Fibroblast of skin of left quadriceps (primary cell): ENCODE data around the gene SMCO2.

ENCODE experiments used
- DNase-seq, 2 experiments: peaks; one replicate each; pipeline ENCODE4 v3.0.0-alpha.2; 2013; ENCODE audit warnings: low read depth in 2 of 2

Gene SMCO2

DNA sequence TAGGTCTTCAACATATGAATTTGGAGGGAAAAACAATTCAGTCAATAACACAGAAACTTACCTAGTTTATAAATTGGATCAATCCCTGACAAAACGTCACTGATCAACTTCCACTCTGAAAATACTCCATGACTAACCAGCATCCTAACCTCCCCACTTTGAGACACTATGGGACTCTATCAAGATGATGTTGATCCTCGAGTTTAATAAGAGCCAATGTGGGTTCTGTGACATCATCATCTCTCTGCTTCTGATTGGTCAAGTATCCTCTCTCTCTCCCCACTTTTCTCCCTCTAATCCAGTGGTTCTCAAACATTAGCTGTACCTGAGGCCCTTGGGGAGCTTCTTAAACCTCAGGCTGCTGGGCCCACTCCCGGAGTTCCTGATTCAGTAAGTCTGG is at the start of gene SMCO2:
Gene SMCO2, plus strand, starts transcription at position 301 of the 400 bp plus-strand sequence. CDS start 23,896 bp downstream, outside the sequence.
- no peak for DNase-seq

DNA sequence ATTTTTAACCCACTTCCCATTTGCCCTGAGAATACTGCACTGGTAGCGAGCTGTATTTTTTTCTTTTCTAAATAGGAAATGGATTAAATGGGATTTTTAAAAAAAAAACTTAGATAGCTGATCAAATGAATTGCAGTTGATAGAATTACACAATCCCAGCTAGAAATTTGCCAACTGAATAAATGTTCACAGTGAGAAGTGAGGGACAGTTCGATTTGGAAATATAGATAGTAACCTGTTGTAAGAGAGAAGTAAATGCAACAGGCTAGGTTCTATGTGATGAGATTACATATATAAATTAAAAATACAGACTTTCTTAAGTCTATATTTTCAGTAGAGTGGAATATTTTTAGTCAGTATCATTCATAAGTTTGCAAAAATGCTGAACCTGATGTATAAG is 48.1 kb upstream of the SMCO2 start:
- no peak for DNase-seq

DNA sequence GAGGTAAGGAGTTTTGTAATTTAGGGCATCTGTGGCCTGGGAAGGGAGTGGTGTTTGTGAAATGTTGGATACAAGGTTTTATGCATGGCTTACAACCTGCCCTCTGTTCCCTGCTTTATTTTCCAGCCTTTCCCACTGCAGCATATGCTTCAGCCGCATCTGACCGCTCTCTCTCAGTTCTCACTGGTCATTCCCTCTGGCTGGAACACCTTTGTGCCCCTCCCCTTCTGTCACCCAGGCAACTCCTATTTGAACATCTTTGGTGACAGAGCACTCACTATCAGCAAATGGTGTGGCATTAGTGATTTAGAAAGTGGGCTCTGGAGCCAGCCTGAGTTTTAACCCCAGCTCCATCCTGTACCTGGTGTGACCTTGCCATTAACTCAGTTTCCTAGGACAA is 47.5 kb upstream of the SMCO2 start:
- no peak for DNase-seq

DNA sequence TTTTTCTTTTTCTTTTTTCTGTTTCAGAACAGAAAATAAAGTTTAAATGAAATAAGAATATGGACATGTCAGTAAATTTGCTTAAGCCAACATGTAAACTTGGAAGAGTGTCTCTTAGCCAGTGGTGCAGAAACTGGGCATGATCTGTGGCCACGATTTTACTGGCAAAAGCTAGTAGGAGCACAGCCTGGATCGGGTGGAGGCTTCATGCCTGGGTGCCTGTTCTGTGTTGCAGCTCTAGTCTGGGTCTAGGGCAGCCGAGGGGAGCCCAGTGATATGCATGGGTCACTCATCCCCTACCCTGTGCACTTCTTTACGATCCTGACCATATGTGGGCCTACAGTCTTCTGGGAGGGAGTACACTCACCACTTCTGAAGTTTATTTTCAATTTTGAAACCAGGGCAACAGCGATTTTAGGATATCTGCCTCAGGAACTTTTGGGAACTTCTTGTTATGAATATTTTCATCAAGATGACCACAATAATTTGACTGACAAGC is 45.6 kb upstream of the SMCO2 start:
- DNase-seq = no peak

DNA sequence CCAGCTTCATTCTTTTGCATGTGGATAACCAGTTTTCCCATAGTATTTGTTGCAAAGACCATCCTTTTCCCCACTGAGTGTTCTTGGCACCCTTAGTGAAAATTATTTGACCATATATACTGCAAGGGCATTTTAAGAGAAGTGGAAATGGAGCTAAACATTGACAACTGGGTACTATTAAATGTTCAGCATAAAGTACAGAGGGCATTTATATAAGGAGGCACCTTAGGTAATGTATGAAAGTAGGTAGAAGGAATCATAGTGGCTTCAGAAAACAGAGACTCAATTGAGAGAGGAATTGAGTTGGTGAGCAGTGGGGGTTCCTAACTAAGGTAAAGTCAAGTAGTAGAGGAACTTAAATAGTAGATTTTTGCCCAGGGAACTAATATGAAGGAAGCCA is 34.5 kb upstream of the SMCO2 start:
- DNase-seq = no peak

DNA sequence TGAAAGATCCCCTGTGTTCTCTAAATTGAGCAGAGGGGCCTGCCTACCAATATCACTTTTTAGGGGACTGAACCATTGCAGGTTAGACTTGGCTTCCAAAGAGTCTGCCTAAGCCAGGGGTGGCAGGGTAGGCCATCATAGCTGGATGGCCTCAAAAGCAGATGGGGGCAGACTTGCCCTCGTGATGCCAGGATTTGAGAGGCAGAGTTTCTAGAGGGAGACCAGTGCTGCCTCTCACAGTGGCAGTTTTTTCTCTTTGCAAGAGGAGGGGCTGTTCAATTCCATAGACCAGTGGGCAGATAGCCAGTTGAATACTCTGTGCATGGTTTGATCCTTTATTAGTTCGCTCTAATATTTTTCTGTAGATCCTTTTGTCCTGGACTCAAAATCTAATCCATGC is 23.8 kb upstream of the SMCO2 start:
- DNase-seq = no peak

DNA sequence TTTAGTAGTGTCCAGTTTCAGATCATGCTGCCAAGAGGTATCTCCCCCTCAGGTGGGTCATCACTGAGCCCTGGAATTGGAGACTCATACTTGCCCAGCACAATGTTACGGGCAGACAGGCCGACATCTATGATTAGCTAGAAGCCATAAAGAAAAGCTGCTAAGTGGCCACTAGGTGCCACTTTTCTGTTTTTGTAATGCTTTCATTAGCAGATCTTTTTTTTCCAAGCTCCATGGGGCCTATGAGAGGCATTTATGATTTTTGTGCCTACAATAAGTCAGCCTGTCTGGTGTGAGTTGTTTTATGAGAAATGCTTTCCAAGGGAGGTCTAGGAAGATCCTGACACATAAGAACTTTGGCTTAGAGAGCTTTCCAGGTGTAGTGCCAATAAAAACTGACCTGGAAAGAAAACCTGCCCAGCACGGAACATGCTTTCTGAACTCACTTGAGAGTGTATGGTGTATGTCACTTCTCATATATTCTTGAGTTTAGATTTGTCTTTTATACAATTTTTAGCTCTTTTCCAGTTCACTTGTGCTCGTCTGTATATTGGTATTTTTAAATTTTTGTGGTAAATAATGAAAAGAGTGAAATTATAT is 21.8 kb upstream of the SMCO2 start:
- DNase-seq = peak; percentile 41 to 56

DNA sequence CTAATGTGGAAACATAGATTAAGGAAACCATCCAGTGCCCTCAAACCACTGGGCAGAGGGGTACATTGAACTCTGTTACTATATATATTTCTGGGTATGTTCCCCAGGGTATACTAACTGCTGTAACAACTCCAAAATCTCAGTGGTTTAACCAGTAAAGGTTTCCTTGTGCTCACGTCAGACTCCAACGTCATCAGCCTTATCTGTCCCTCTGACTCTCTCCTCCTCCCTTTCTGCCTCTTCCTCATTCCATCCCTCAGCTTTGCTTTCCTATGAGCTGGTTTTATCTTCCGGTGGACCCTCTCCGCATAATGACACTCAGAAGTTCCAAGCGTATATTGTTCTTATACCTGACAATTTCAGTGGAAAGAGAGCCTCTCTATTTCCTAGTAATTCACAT is 21.2 kb upstream of the SMCO2 start:
- no peak for DNase-seq

DNA sequence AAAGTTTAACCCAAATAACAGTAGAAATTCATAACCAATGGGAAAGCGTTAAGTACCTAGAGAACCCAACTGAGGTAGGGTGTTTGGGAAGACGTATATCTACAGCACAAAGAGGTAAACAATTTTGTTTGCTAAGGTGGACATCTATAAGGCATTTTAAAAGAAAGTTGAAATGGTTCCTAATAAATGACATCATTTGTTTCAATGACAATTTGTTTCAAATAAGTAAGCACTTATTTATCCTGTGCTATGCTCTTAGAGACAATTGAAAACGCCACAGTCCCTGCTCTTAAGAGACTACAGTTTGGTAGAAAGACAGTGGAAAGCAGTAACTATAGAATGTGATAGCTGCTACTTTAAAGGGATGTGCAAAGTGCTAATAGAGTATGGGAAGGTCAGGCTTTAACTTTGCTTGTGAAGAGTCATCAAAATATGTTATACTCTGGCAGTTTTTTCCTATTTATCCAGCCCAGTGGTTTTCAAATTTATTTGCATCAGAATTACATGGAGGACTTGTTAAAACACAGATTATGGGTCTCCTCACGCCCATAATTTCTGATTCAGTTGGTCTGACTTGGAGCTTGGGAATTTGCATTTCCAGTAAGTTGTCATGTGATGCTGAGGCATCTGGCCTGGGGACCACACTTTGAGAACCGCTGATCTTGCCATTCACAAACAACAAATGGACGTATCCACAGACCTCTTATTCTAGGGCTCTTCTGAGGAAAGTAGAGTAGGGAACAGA is 19.6 kb upstream of the SMCO2 start:
- DNase-seq = no peak

DNA sequence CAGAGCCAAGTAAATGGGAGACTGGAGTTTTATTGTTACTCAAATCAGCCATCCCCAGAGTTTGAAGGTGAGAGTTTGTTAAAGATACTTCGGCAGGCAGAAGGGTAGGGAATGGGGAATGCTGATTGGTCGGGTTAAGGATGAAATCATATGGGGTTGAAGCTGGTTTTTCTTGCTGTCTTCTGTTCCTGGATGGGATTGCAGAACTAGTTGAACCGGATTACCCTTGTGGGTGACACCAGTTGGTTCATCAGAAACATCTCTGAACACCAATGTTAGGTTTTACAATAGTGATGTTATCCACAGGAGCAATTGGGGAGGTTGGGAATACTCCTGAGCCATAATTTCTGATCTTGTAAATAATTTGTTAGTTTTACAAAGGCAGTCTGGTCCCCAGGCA is 18.7 kb upstream of the SMCO2 start:
- no peak for DNase-seq

DNA sequence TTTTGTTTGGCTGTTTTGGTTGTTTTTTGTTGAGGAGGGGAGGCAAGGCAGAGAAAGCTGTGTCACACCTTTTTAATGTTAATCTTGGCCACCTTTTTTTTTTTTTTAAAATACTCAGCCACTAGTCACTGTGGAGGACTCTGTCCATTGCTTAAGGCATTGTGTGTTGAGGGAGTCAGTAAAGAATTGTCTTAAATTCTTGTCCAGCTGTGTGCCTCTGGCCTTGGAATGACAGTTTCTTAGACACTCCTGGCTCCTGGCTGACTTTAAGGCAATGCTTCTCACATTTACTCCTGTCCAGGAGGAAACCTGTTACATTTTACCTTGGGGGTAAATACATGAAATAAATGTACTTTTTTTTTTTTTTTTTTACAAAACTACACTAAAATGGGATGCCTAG is 18.1 kb upstream of the SMCO2 start:
- DNase-seq = no peak

DNA sequence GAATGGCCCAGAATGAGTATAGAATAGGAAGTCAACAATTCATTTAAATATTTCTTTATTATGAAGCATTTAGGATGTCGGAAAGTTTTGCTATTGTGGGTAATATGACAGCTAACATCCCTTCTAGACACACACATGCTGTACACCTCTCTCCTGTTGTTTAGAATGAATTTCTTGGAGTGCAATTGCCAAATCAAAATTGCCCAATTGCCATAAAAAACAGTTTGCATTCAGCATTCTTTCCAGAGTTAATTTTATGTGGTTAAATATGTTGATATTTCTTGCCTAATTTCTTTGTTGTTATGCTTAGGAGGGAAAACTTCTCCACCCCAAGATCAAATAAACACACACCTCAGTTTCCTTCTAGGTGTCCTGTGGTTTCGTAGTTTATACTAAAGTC is 16.9 kb upstream of the SMCO2 start:
- no peak for DNase-seq

DNA sequence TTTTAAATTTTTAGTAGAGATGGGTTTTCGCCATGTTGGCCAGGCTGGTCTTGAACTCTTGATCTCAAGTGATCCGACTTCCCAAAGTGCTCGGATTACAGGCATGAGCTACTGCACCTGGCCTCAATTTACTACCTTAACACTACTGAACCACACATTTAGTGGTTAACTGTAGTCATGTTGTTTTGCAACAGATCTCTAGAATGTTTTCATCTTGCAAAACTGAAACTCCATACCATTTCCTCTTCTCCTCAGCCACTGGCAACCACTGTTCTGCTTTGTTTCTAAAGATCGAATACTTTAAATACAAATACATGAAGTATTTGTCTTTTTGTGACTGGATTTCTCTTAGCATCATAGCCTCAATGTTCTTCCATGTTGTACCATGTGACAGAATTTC is 15.4 kb upstream of the SMCO2 start:
- DNase-seq = no peak

DNA sequence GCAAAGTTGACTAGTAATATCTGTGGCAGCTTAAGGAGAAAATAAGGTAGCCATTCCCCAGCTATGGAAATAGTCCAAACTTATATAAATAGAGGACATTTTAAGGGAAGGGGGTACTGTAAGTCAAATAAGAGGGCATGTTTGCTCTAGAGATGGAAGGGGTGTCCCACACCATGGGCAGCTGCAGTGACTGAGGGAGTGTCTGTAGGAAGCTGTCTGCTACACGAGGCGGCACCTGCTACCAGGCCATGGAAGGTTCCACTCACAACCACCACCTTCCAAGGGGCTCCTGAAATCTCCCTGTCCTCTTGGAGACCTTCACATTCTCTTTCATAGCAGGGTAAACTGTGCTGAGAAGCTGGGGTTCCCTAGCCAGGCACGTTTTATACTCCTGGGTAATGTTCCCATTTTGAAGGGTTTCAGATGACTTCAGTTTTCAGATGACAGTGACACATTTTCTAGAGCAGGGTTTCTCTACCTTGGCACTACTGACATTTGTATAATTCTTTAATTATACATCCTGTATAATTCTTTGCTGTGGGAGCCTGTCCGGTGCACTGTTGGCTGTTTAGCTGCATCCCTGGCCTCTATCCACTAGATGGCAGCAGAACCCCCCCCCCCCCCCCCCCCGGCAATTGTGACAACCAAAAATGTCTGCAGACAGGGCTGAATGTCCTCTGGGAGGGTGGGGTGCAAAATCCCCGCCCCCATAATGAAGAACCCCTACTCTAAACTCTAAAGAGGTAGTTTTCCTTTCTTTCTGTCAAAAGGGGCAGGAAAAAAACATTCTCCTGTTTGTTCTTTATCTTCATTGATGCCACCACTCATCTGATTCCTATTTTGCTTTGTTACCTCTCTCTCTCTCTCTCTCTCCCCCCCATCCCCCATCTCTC is 11.6 kb upstream of the SMCO2 start:
- DNase-seq = no peak

DNA sequence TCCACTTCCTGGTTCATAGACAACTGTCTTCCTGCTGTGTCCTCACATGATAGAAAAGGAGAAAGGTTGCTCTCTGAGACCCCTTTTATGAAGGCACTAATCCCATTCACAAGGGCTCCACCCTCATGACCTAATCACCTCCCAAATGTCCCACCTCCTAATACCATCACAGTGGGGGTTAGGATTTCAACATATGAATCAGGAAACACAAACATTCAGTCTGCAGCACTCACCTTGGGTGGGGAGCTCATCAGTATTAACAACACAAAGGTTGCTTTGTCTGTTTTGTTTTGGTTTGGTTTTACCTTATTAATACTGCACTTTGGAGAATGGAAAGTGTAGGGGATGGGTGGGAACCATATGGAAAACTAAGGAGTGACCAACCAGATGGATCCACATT is 10.5 kb upstream of the SMCO2 start:
- DNase-seq = no peak

DNA sequence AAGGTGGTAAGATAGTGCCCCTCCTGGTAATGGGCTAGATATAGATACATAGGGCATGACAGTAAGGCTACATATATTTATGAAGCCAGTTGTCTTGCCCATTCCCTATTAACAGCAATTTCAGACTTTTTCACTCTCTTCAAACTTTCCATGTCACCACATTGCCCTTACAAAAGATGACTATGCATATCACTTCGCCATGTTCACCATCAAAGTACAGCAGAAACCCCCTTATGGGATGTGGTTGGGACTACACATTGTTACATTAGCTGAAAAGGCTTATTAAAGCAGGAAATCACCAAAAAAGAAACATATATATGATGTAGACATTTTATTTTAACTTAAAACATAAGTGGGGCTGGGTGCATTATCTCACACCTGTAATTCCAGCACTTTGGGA is 9.8 kb upstream of the SMCO2 start:
- DNase-seq = no peak

DNA sequence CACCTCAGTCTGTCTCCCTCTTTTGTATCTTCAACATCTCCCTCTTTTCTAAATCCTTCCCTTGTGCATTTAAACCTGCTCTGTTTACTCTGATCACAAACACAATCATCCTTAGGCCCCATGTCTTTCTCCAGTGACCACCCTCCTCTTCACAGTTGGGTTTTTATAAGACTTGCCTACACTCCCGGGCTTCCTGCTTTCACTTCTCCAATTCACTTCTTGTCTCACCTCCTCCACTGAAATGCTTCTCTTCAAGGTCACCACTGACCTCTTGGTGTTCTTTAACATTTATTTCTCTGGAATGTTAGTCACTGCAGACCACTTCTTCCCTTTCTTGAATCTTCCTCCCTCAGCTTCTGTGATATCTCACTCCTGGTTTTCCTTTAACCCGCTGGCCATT is 8.7 kb upstream of the SMCO2 start:
- DNase-seq = no peak

DNA sequence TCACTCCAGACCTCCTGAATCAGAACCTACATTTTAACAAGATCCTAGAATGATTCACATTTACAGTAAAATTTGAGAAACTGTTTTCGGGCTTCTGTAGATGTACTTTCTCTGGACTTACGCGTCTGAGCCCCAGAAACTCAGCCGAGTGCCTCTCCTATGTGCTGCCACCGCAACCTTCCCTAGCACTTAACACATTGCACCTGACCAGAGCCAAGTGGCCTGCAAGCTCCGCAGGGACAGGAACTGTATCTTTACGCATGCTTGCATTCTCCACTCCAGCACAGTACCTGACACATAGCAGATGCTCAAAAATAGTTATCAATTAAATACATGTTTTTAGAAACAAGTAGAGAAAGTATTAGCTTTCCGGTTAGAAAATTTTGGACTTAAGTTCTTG is 1.2 kb downstream of the SMCO2 start:
- no peak for DNase-seq

DNA sequence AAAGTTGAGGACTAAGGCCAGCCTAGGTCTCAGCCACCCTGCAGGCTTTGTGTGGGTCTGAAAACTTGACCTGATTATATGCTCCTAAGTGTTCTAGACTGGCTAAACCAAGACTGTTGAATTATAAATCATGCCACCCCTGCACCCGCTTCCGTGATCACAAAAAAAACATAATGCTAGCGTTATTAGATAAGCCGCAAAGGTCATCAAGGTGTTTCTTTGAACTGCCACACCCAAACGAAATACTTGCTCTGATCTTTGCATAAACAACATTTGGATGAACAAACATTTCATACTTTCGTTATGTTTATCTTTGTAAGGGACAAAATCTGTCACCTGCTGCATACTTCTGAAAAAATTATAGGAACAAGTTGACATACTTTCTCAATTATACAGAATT is 2.5 kb downstream of the SMCO2 start:
- DNase-seq = no peak

DNA sequence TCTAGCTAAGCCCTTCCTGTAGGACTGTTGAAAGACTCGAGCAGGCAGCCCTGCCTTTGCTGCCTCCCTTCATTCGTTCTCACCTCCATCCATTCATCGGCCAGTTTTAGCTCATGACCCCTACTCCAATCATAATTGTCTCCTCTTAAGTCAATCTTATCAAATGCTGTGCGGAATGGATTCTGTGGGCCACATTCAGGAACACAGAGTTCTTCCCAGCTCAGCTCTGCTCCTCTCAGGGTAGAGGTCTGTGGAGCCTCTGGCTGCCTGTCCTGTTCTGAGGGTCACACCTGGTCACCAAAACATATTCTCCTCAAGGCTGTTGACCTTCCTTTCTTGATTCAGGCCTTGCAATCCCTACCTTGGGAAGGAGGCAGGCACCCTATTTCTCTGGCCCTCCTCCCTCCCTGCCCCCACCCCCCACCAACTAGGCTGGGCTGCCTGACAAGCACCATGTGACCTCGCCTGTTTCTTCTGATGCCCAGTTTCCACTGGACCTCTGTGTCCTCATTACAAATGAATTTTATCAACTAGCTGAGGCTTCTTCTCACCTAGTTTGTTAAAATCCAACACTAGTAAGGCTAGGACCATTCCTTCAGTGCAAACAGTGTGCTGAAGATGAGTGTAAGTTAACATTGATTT is 3.5 kb downstream of the SMCO2 start:
- no peak for DNase-seq

DNA sequence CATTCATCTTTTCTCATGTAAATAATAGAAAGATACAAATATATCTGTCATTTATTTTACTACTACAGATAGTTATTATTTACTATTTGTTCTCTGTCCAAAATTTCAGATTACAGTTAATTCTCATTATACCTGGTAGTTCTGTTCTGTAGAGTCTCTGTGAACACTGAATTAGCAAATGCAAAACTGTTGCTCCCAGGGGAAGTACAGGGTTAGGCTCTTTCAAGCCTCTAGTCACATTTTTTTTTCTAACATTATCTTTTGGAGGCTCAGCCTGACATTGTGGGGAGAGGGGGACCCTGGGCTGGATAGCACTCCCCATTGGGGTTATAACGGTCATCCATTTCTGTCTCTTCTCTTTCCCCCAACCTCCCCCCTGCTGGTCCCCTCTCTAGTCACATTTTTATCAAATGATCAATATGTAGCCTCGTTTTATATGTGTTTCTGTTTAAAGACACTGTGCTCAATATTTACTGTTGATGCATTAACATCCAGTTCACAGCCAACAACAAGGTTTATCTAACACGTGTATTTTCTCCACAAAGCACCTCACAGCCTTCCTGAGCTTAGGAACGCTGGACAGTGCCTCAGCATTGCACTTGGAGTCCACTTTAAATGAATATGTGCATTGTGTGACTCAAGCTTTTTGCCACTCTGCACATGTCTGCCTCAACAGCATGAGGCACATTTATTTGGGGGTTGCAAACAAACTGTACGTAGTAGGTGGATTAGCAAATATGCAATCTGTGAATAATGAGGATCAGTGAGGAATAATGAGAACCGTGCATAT is 4.7 kb downstream of the SMCO2 start:
- no peak for DNase-seq
